Vagina (tissue), 2 donors: ENCODE data around the gene MACF1. TPM values are rescaled to one million over a fixed set of nuclear protein-coding genes. Genes with fewer than 3 reads are reported as not detected.

ENCODE experiments used
- DNase-seq, 2 donors: peaks; one replicate each; pipeline ENCODE4 v3.0.0-alpha.2; 2017; ENCODE audit errors: extremely low spot score in 2 of 2
- H3K27ac ChIP-seq: fragments of 200-600 bp; sonication (generic); one replicate; pipeline ENCODE4 v1.5.1; 2019
- H3K27me3 ChIP-seq: fragments of 200-600 bp; sonication (generic); one replicate; pipeline ENCODE4 v1.5.1; 2019
- H3K36me3 ChIP-seq, 2 donors: fragments of 200-600 bp; sonication (generic); one replicate each; pipeline ENCODE4 v1.5.1; 2017 to 2019
- H3K4me1 ChIP-seq: fragments of 200-600 bp; sonication (generic); one replicate; pipeline ENCODE4 v1.5.1; 2019
- H3K4me3 ChIP-seq, 2 donors: fragments of 200-600 bp; sonication (generic); 1 replicate in 1 of 2; 2 replicates in 1 of 2; pipeline ENCODE4 v1.5.1; 2016 to 2019
- H3K9me3 ChIP-seq: fragments of 200-600 bp; sonication (generic); one replicate; pipeline ENCODE4 v1.5.1; 2019
- CTCF ChIP-seq, 3 experiments: fragments of 450-650 bp in 2 of 3; fragments of 200-600 bp in 1 of 3; sonication (generic) in 1 of 3; IDR thresholded peaks; one replicate each; pipeline ENCODE4 v1.5.1; 2017 to 2019; ENCODE audit warnings: antibody characterized with exemption in 3 of 3, mild to moderate bottlenecking in 2 of 3, moderate library complexity in 2 of 3
- POLR2A ChIP-seq, 2 donors: fragments of 450-650 bp; IDR thresholded peaks; one replicate each; pipeline ENCODE4 v1.6.1; 2017; ENCODE audit warnings: antibody characterized with exemption in 2 of 2, mild to moderate bottlenecking in 2 of 2, moderate library complexity in 2 of 2
- POLR2AphosphoS5 ChIP-seq, 2 donors: sonication (generic); formaldehyde crosslinking; IDR thresholded peaks; one replicate each; pipeline ENCODE4 v1.9.0; 2017; ENCODE audit warnings: antibody characterized with exemption in 2 of 2, mild to moderate bottlenecking in 2 of 2, low read depth in 1 of 2; ENCODE audit not compliant: insufficient read depth in 1 of 2
- intact Hi-C: fragments of 100-400 bp; cut with DNase I; formaldehyde crosslinking; loops from one replicate; pipeline ENCODE4 v1.15.1; 2023
- total RNA-seq: library from RNA; depleted of rRNA; stranded (reverse); fragments of >200 nt; gene quantifications from one replicate; pipeline ENCODE4 v1.2.3, GENCODE V29; 2016

Gene MACF1
- total RNA-seq, 1 donor from 2014 or later: 291 TPM

GRCh38 chr1:39165049-39165448, 39.4 kb upstream of the MACF1 start:
- intact Hi-C loops: no loop called here
- no peak overlapping the region for H3K27ac ChIP-seq
- peaks cover 45% of the 10 kb centered on the region for H3K4me1 ChIP-seq

DNA sequence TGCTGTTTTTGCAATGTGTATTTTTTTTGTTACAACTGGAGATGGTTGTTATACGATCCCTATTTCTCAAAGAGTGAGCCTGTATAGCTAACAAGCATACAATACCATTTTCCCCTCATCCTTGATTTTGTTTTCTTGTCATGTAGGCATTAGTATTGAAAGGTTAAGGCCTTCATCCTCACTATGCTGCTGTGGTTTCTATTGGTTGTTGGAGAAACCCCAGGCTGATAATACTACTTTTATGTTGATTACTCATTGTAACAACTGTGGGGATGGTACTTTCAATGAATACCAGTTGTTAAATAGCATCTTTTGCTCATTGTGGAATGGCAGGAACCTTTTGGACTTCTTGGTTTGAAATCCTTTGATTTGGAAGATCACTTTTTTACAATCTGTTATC, 39.0 kb upstream of the MACF1 start:
- TF ChIP-seq CTCF (IDR thresholded peaks at IDR 0.05) (no peak), POLR2A (IDR thresholded peaks at IDR 0.05) (no peak), POLR2AphosphoS5 (IDR thresholded peaks at IDR 0.05; ENCODE audit: insufficient read depth in 1 of 2, low read depth in 1 of 2) (no peak)
- peaks cover 41% of the 10 kb centered on the region for H3K4me1 ChIP-seq
- H3K36me3 ChIP-seq: no peaks in the 10 kb centered on the region
- intact Hi-C loops: no loop called here
- no peak overlapping the region for H3K27ac ChIP-seq
- no peak for DNase-seq
- no peaks in the 10 kb centered on the region for H3K9me3 ChIP-seq
- no peak overlapping the region for H3K4me3 ChIP-seq
- H3K27me3 ChIP-seq: no peaks in the 10 kb centered on the region

More at GRCh38 chr1:39165049-39165448, 39.4 kb upstream of the MACF1 start:
- Histone ChIP-seq H3K27me3 (no peaks in the 10 kb centered on the region), H3K9me3 (no peaks in the 10 kb centered on the region), H3K36me3 (no peaks in the 10 kb centered on the region), H3K4me3 (no peak overlapping the region)
- no peak for DNase-seq
- TF ChIP-seq CTCF (IDR thresholded peaks at IDR 0.05) (no peak), POLR2A (IDR thresholded peaks at IDR 0.05) (no peak), POLR2AphosphoS5 (IDR thresholded peaks at IDR 0.05; ENCODE audit: insufficient read depth in 1 of 2, low read depth in 1 of 2) (no peak)

GRCh38 chr1:39167632-39168209, 36.8 kb upstream of the MACF1 start:
- Histone ChIP-seq H3K4me3 (no peak overlapping the region), H3K27ac (no peak overlapping the region), H3K36me3 (no peaks in the 10 kb centered on the region), H3K27me3 (no peaks in the 10 kb centered on the region), H3K9me3 (no peaks in the 10 kb centered on the region), H3K4me1 (peaks cover 37% of the 10 kb centered on the region)
- TF ChIP-seq POLR2AphosphoS5 (IDR thresholded peaks at IDR 0.05; ENCODE audit: insufficient read depth in 1 of 2, low read depth in 1 of 2) (no peak), POLR2A (IDR thresholded peaks at IDR 0.05) (no peak), CTCF (IDR thresholded peaks at IDR 0.05) (no peak)
- no peak for DNase-seq
- intact Hi-C loops: no loop called here

- peaks cover 44% of the 10 kb centered on the region for H3K4me1 ChIP-seq
- no peak overlapping the region for H3K4me3 ChIP-seq
- H3K27ac ChIP-seq: no peak overlapping the region
- no peak for DNase-seq
- intact Hi-C loops: no loop called here
- H3K36me3 ChIP-seq: no peaks in the 10 kb centered on the region
- H3K27me3 ChIP-seq: no peaks in the 10 kb centered on the region
- no peak for TF ChIP-seq POLR2AphosphoS5 (IDR thresholded peaks at IDR 0.05; ENCODE audit: insufficient read depth in 1 of 2, low read depth in 1 of 2)
- TF ChIP-seq POLR2A (IDR thresholded peaks at IDR 0.05): no peak
- no peak for TF ChIP-seq CTCF (IDR thresholded peaks at IDR 0.05)
- H3K9me3 ChIP-seq: no peaks in the 10 kb centered on the region
Observed at GRCh38 chr1:39168301-39169080, 36.0 kb upstream of the MACF1 start.
